ENCODE results near the gene TMEM120A. TPM values are rescaled to one million over a fixed set of nuclear protein-coding genes. Genes with fewer than 3 reads are reported as not detected.

Gene TMEM120A
- total RNA-seq, 1 experiment from 2014 or later: 19.3 TPM

GRCh38 chr7:75967487-75967997 is 26.9 kb downstream of the TMEM120A start:
- BruUV-seq (replicated peaks): no TSS peak
- Mint-ChIP-seq H3K4me1 (ENCODE audit: low read depth, unreplicated experiment) (peaks cover 9% of the 10 kb centered on the region), H3K4me3 (ENCODE audit: low read depth, unreplicated experiment) (no peak overlapping the region), H3K27me3 (ENCODE audit: unreplicated experiment) (no peaks in the 10 kb centered on the region), H3K9me3 (ENCODE audit: low read depth, unreplicated experiment) (no peaks in the 10 kb centered on the region), H3K27ac (ENCODE audit: unreplicated experiment) (no peak overlapping the region), H3K36me3 (ENCODE audit: insufficient read depth, unreplicated experiment) (peaks cover 11% of the 10 kb centered on the region)
- no peak for DNase-seq
- intact Hi-C loops (cut with micrococcal nuclease; ENCODE audit: unreplicated experiment): no loop called here
- CTCF ChIA-PET: no interaction called here
- TF ChIP-seq, protein P1, sequence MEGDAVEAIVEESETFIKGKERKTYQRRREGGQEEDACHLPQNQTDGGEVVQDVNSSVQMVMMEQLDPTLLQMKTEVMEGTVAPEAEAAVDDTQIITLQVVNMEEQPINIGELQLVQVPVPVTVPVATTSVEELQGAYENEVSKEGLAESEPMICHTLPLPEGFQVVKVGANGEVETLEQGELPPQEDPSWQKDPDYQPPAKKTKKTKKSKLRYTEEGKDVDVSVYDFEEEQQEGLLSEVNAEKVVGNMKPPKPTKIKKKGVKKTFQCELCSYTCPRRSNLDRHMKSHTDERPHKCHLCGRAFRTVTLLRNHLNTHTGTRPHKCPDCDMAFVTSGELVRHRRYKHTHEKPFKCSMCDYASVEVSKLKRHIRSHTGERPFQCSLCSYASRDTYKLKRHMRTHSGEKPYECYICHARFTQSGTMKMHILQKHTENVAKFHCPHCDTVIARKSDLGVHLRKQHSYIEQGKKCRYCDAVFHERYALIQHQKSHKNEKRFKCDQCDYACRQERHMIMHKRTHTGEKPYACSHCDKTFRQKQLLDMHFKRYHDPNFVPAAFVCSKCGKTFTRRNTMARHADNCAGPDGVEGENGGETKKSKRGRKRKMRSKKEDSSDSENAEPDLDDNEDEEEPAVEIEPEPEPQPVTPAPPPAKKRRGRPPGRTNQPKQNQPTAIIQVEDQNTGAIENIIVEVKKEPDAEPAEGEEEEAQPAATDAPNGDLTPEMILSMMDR (IDR thresholded peaks at IDR 0.05; ENCODE audit: unreplicated experiment): no peak

- no peaks in the 10 kb centered on the region for H3K27me3 Mint-ChIP-seq (ENCODE audit: unreplicated experiment)
- no peak overlapping the region for H3K4me3 Mint-ChIP-seq (ENCODE audit: low read depth, unreplicated experiment)
- DNase-seq: no peak
- H3K4me1 Mint-ChIP-seq (ENCODE audit: low read depth, unreplicated experiment): peaks cover 7% of the 10 kb centered on the region
- TF ChIP-seq, protein P1 (IDR thresholded peaks at IDR 0.05; ENCODE audit: unreplicated experiment): no peak
- no peak overlapping the region for H3K27ac Mint-ChIP-seq (ENCODE audit: unreplicated experiment)
- BruUV-seq (replicated peaks): no TSS peak
- H3K36me3 Mint-ChIP-seq (ENCODE audit: insufficient read depth, unreplicated experiment): peaks cover 11% of the 10 kb centered on the region
- CTCF ChIA-PET: no interaction called here
- intact Hi-C loops (cut with micrococcal nuclease; ENCODE audit: unreplicated experiment): no loop called here
- H3K9me3 Mint-ChIP-seq (ENCODE audit: low read depth, unreplicated experiment): no peaks in the 10 kb centered on the region
Observed at GRCh38 chr7:75967055-75967454, 27.3 kb downstream of the TMEM120A start.

- Mint-ChIP-seq H3K9me3 (ENCODE audit: low read depth, unreplicated experiment) (no peaks in the 10 kb centered on the region), H3K27ac (ENCODE audit: unreplicated experiment) (no peak overlapping the region), H3K4me1 (ENCODE audit: low read depth, unreplicated experiment) (peaks cover under 1% of the 10 kb centered on the region), H3K4me3 (ENCODE audit: low read depth, unreplicated experiment) (no peak overlapping the region), H3K27me3 (ENCODE audit: unreplicated experiment) (no peaks in the 10 kb centered on the region), H3K36me3 (ENCODE audit: insufficient read depth, unreplicated experiment) (peaks cover 5% of the 10 kb centered on the region)
- TF ChIP-seq, protein P1 (IDR thresholded peaks at IDR 0.05; ENCODE audit: unreplicated experiment): no peak
- BruUV-seq (replicated peaks): no TSS peak
- no peak for DNase-seq
- intact Hi-C loops (cut with micrococcal nuclease; ENCODE audit: unreplicated experiment): no loop called here
- CTCF ChIA-PET: no interaction called here
Observed at GRCh38 chr7:75966190-75966961, 28.0 kb downstream of the TMEM120A start.

DNA sequence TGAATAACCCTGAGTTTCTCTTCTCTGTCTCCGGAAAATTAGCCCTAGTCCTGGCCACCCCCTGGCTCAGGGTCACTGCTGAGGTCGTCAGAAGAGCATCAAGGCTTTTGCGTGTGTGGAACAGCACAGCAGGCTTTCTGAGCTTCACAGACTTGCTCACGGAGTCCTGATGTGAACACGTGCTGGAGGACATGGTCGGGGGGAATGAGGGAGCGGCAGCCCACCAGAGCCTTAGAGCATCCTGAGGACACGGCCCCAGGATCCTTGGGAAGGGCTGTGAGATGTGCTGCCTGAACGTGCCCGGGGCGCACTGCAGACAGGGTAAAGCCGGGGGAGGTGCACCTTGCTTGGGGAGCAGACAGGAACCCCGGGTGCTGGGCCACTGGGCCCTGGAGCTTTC is 28.8 kb downstream of the TMEM120A start:
- DNase-seq: no peak
- BruUV-seq (replicated peaks): no TSS peak
- CTCF ChIA-PET: no interaction called here
- H3K4me3 Mint-ChIP-seq (ENCODE audit: low read depth, unreplicated experiment): no peak overlapping the region
- no peak overlapping the region for H3K27ac Mint-ChIP-seq (ENCODE audit: unreplicated experiment)
- no peaks in the 10 kb centered on the region for H3K4me1 Mint-ChIP-seq (ENCODE audit: low read depth, unreplicated experiment)
- intact Hi-C loops (cut with micrococcal nuclease; ENCODE audit: unreplicated experiment): no loop called here
- H3K9me3 Mint-ChIP-seq (ENCODE audit: low read depth, unreplicated experiment): no peaks in the 10 kb centered on the region
- TF ChIP-seq, protein P1 (IDR thresholded peaks at IDR 0.05; ENCODE audit: unreplicated experiment): no peak
- H3K27me3 Mint-ChIP-seq (ENCODE audit: unreplicated experiment): no peaks in the 10 kb centered on the region
- H3K36me3 Mint-ChIP-seq (ENCODE audit: insufficient read depth, unreplicated experiment): no peaks in the 10 kb centered on the region
